COR-L47 (cell line): ENCODE measurements around the gene CPSF4L.

Experiments
- DNase-seq: peaks from one replicate; lab custom pipeline; 2025; lab: John Stamatoyannopoulos, UW

CPSF4L gene

DNA sequence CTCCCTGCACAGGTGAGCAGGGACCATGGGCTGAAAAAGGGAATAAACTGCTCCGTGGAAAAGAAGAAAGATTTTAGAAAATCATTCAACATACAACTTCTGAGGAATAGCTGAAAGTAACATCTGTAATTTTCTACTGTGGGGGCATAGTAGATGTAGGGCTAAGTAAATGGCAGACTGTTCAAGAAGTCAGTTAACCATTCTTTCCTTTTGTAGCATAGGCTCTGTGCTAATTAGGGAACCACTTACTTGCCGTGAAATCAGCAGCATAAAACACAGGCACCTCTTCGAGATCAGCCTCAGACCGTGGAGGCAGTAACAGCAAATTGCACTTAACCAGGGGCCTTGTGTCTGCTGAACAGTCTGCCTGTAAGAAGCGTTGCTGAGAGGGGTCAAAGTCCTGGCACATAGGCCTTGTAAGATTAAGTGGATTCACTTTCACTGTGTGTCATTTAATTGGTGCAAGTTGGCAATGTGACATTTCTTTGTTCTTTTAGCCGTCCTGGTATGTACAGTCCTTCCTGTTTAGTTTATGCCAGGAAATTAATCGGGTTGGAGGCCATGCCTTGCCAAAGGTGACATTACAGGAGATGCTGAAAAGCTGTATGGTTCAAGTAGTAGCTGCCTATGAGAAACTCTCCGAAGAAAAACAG, 58.4 kb downstream of the CPSF4L start:
- DNase-seq = no peak

DNA sequence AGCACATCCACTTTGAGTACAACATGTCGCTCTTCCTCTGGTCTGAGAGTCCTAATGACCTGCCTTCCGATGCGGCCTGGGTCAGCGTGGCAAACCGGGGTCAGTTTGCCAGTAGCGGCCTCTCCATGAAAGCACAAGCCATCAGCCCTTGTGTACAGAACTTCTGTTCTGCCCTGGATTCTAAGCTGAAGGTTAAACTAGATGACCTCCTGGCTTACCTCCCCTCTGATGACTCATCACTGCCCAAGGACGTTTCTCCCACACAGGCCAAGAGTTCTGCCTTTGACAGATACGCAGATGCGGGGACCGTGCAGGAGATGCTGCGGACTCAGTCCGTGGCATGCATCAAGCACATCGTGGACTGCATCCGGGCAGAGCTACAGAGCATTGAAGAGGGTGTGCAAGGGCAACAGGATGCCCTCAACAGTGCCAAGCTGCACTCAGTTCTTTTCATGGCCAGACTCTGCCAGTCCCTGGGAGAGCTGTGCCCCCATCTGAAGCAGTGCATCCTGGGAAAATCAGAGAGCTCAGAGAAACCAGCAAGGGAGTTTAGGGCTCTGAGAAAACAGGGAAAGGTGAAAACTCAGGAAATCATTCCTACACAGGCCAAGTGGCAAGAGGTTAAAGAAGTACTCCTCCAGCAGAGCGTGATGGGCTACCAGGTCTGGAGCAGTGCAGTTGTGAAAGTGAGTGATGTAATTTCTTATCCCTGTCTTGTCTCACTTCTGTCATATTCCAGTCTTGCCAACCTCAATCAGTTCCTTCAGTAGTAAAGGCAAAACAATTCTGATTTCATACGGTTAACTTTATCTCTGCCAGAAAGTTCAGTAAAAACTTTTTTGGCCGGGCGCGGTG, 60.2 kb downstream of the CPSF4L start:
- no peak for DNase-seq

DNA sequence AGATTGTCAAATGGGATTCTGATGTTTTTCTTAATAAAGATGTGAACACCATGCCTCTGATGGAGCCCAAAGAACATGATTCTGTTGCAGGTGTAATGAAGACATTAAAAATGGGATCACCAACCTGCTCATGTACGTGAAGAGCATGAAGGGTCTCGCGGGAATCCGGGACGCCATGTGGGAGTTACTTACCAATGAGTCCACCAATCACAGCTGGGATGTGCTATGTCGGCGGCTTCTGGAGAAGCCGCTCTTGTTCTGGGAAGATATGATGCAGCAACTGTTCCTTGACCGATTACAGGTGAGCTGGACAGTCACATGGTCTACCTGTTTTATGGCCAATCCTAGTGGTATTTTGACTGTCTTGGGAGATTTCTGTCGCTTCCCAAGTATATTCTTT, 61.2 kb downstream of the CPSF4L start:
- no peak for DNase-seq

DNA sequence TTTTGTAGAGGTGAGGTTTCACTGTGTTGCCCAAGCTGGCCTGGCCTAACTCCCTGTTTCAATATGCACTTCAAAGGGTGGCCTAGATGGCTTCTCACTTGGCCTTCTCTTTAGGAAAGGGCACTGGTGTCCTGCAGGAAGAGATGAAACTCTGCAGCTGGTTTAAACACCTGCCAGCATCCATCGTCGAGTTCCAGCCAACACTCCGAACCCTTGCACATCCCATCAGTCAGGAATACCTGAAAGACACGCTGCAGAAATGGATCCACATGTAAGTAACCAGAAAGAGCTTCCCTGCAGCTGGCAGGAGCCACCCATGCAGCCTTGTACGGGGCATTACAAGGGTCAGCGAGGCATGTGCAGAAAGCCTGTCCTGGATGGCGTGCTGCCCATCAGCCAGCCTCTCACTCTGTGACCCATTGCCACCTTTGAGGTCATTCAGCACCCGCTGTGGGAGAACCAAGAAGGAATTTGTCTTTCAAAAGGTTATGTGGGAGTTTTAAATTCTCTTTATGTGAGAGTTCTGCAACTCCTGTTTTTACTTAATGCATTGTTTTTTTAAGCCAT, 61.8 kb downstream of the CPSF4L start:
- DNase-seq = no peak

DNA sequence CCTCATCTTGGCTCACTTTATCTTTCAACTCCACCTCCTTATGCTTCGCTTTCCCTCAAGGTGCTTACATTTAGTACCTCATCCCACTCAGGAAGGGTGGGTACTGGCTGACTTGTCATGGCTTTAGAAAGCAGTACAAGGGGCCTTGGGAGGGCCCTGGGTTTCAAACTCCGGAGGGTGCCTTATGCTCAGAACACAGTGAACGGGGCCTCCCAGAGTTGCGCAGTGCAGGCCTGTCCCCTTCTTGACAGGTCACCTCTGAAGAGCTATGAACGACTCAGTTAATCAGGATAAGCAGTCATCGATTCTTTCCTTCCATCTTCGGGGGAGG, 62.8 kb downstream of the CPSF4L start:
- DNase-seq = no peak
